Thyroid gland (tissue), 4 donors: ENCODE results near the gene TSTD2. TPM values are rescaled to one million over a fixed set of nuclear protein-coding genes. Genes with fewer than 3 reads are reported as not detected.

ENCODE experiments used
- DNase-seq, 2 donors: peaks; one replicate each; pipeline ENCODE4 v3.0.0-alpha.2; 2019
- H3K27ac ChIP-seq, 3 donors: fragments of 200-600 bp; sonication (generic); 1 replicate in 2 of 3; 2 replicates in 1 of 3; pipeline ENCODE4 v1.5.1; 2016 to 2019; ENCODE audit warnings: mild to moderate bottlenecking in 1 of 3, moderate library complexity in 1 of 3
- H3K27me3 ChIP-seq: fragments of 200-600 bp; sonication (generic); one replicate; pipeline ENCODE4 v1.5.1; 2019
- H3K36me3 ChIP-seq, 2 donors: fragments of 200-600 bp; sonication (generic); one replicate each; pipeline ENCODE4 v1.5.1; 2016 to 2019
- H3K4me1 ChIP-seq, 2 donors: fragments of 200-600 bp; sonication (generic); one replicate each; pipeline ENCODE4 v1.5.1; 2017 to 2019
- H3K4me3 ChIP-seq, 3 donors: fragments of 200-600 bp; sonication (generic); replicated peaks in 1 of 3; 1 replicate in 2 of 3; 2 replicates in 1 of 3; pipeline ENCODE4 v1.5.1; 2016; ENCODE audit warnings: mild to moderate bottlenecking in 1 of 3
- H3K9me3 ChIP-seq: fragments of 200-600 bp; sonication (generic); one replicate; pipeline ENCODE4 v1.5.1; 2017
- POLR2A ChIP-seq, 2 donors: fragments of 450-650 bp; IDR thresholded peaks; one replicate each; pipeline ENCODE4 v1.6.1; 2017; ENCODE audit warnings: antibody characterized with exemption in 2 of 2, mild to moderate bottlenecking in 2 of 2, moderate library complexity in 1 of 2
- WGBS, 2 donors: methylation state at CpG; one replicate each; pipeline ENCODE4 v1.1.5; 2017; 5-methylcytosine and 5-hydroxymethylcytosine counted together
- intact Hi-C: fragments of 100-400 bp; cut with DNase I; formaldehyde crosslinking; loops from one replicate; pipeline ENCODE4 v1.15.1; 2023
- total RNA-seq, 4 donors: library from RNA; depleted of rRNA; stranded (reverse); fragments of >200 nt; gene quantifications; one replicate each; pipeline ENCODE4 v1.2.3, GENCODE V29; 2016
- TF ChIP-seq, protein P1 (sequence below), 6 experiments: fragments of 200-600 bp in 3 of 6; fragments of 450-650 bp in 3 of 6; sonication (generic) in 3 of 6; IDR thresholded peaks; one replicate each; pipeline ENCODE4 v1.5.1; 2016 to 2019; ENCODE audit warnings: antibody characterized with exemption in 6 of 6, mild to moderate bottlenecking in 2 of 6, inconsistent platforms in 1 of 6, moderate library complexity in 1 of 6

TSTD2 gene
- total RNA-seq, 4 donors from 2014 or later, result 34.1 to 53.1 (median 34.7) TPM

DNA sequence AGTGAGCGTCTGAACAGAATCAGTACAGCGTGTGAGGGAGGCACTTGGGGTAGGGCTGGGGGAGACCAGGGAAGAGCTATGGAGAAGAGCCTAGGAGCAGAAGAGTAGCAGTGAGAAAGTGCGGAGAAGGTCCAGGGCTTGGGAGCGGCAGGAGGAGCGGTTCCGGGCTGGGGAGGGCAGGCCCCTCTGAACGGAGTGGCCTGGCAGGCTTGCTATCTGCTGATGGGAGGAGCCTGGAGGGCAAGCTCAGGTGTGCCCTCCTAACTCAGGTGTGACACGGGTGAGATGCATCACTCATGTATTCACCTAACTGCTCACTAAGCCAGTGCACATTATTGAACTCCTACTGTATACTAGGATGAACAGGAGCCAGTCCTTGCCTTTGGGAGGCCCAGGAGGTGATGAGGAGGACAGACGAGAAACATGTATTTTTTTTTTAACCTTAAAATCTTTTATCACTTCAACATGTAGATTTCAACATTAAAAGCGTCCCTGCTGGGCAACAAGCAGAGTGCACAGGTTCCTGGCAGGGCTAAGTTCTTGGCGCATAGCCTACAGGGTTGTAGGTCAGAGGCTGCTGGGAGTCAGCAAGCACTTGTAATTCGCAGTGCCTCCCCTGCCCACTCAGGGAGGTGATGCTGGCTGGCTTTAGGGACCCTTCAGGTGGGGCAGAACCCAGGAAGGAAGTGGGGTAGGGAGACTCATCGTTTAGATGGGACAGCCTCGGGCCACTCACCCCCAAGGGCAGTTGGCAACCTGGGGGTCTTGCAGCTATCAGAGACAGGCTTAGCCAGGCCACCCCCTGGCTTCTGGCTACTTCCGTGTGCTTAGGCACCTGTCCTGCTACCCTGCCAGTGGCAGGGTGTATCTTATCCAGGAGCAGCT lies 76.2 kb downstream of the TSTD2 start:
- 61 to 63% methylated on average over 15 of the region's 15 CpGs for WGBS, 2 donors
- Histone ChIP-seq H3K9me3 (no peaks in the 10 kb centered on the region), H3K36me3 (no peaks in the 10 kb centered on the region), H3K27me3 (no peaks in the 10 kb centered on the region), H3K27ac (peak overlapping the region; percentile 97 to 98 (median 97)), H3K4me1 (peaks cover 60 to 64% of the 10 kb centered on the region in 2 donors), H3K4me3 (no peak overlapping the region)
- TF ChIP-seq, protein P1, sequence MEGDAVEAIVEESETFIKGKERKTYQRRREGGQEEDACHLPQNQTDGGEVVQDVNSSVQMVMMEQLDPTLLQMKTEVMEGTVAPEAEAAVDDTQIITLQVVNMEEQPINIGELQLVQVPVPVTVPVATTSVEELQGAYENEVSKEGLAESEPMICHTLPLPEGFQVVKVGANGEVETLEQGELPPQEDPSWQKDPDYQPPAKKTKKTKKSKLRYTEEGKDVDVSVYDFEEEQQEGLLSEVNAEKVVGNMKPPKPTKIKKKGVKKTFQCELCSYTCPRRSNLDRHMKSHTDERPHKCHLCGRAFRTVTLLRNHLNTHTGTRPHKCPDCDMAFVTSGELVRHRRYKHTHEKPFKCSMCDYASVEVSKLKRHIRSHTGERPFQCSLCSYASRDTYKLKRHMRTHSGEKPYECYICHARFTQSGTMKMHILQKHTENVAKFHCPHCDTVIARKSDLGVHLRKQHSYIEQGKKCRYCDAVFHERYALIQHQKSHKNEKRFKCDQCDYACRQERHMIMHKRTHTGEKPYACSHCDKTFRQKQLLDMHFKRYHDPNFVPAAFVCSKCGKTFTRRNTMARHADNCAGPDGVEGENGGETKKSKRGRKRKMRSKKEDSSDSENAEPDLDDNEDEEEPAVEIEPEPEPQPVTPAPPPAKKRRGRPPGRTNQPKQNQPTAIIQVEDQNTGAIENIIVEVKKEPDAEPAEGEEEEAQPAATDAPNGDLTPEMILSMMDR (IDR thresholded peaks at IDR 0.05), result peak in 3 of 6 experiments; percentile 18 to 28 (median 26)
- TF ChIP-seq POLR2A (IDR thresholded peaks at IDR 0.05), result peak in 1 of 2 donors; percentile 55
- intact Hi-C loops, result no loop called here
- peak; percentile 79 to 86 for DNase-seq

DNA sequence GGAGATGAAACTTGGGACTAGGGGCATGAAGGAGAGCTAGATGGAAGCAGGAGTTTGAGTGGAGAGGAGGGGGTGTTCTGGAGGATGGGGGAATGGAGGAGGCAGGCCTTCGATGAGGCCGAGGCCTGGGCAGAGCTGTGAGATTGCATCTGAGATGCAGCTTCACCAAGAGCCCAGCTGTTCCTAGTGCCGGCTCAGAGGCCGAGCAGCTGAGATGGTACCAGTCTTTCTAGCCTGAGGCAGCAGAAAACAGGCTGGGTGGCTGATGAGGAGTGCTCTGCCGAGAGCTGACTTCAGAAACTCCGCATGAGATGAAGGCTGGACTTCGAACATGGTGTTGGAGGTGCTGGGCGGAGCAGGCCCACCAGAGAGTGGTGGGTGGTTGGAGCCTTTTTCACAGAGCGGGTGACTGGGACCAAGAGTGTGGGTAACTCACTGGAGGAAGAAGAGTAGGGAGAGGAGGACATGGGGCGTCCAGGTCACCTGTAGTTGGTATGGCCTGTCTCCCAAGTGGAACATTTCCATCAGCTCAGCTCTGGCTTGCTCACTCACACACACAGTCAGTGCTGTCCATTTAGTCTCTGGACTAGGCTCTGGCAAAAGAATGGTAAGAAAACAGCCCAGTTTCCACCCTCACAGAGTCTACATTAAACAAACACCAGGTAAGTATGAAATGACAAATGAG lies 77.0 kb downstream of the TSTD2 start:
- WGBS, 2 donors, result 95% methylated on average over 10 of the region's 10 CpGs
- peaks cover 52 to 56% of the 10 kb centered on the region in 2 donors for H3K4me1 ChIP-seq
- no peak for DNase-seq

DNA sequence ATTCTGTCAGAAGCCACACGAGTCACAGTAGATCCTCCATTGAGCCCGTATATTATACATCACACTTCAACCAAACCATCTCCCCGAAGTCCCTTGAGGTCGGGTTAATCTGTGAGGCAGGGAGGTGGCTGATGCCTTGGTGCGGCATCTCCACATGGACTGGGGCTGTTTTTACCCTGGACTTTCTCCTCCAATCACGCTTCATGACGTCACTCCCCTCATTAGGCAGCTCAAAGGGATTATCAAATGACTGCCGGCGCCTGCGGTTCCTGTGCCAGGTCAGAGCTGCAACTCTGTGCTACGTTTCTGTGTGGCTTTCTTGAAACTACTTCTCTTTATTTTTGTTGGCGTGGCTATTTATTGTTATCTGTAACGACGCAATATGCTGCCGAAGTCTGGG lies 78.0 kb downstream of the TSTD2 start:
- H3K4me3 ChIP-seq, result no peak overlapping the region

More for the DNA sequence above, 77.0 kb downstream of the TSTD2 start:
- H3K36me3 ChIP-seq, result no peaks in the 10 kb centered on the region
- no peaks in the 10 kb centered on the region for H3K9me3 ChIP-seq
- H3K27me3 ChIP-seq, result no peaks in the 10 kb centered on the region
- no peak for TF ChIP-seq POLR2A (IDR thresholded peaks at IDR 0.05)
- TF ChIP-seq, protein P1 (IDR thresholded peaks at IDR 0.05), result no peak
- intact Hi-C loops, result no loop called here
- H3K4me3 ChIP-seq, result no peak overlapping the region
- peak overlapping the region; percentile 97 to 98 (median 97) for H3K27ac ChIP-seq

DNA sequence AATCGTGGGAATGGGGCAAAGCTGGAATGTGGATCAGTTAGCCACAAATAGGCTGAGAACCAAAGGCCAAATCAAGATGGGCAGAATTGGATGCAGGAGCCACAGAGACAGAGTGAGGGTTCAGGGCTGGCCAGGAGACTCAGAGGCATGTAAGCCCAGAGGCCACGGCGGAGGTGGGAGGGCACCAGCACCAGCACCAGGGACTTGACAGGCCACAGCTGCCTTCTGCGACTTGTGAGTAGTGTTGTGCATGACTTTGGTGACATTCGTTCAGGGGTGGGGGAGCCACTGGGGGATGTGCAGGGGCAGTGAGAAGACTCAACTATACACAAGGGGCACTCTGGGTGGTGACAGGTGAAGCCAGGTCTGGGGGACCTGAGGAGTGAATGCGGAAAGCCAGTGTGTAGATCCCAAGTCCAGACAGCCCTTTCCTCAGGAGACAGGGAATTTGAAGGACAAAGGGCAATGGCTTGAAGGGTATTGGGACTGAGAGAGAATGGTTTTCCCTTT lies 78.5 kb downstream of the TSTD2 start:
- TF ChIP-seq POLR2A (IDR thresholded peaks at IDR 0.05), result no peak
- TF ChIP-seq, protein P1 (IDR thresholded peaks at IDR 0.05), result no peak
- intact Hi-C loops, result no loop called here
- Histone ChIP-seq H3K27me3 (no peaks in the 10 kb centered on the region), H3K4me1 (peaks cover 43 to 45% of the 10 kb centered on the region in 2 donors), H3K36me3 (no peaks in the 10 kb centered on the region), H3K27ac (peak overlapping the region; percentile 55 to 97 (median 97)), H3K4me3 (no peak overlapping the region), H3K9me3 (no peaks in the 10 kb centered on the region)
- no peak for DNase-seq
- WGBS, 2 donors, result 84 to 99% methylated on average over 5 to 6 of the region's 6 CpGs

More for the DNA sequence above, 78.0 kb downstream of the TSTD2 start:
- peak overlapping the region; percentile 97 to 98 (median 97) for H3K27ac ChIP-seq
- H3K4me1 ChIP-seq, result peaks cover 46 to 47% of the 10 kb centered on the region in 2 donors
- H3K36me3 ChIP-seq, result no peaks in the 10 kb centered on the region
- no peaks in the 10 kb centered on the region for H3K27me3 ChIP-seq
- WGBS, 2 donors, result 75 to 79% methylated on average over 15 of the region's 15 CpGs
- intact Hi-C loops, result no loop called here
- TF ChIP-seq, protein P1 (IDR thresholded peaks at IDR 0.05), result no peak
- peak in 1 of 2 donors; percentile 22 for TF ChIP-seq POLR2A (IDR thresholded peaks at IDR 0.05)
- peak; percentile 32 to 35 for DNase-seq
- H3K9me3 ChIP-seq, result no peaks in the 10 kb centered on the region
